ENCODE measurements around the gene ADAM17.

Gene ADAM17

DNA sequence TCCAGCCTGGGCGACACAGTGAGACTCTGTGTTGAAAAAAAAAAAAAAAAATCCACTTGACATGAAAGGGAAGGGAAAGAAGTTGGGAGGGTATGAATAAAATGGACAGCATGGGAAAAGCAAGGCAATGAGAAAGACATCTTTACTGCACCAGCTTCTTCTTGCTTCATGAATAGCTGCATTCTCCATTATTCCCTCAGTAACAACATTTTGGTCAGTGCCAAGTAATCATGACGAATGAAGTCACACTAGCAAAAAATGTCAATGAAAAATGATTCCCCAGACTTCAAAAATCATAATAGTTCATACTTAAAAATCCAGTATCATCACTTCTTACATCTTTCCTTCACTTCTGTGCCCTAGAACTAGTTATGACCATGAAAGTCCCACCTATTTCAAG is 30.4 kb downstream of the ADAM17 start:
- TF ChIP-seq, protein P1, sequence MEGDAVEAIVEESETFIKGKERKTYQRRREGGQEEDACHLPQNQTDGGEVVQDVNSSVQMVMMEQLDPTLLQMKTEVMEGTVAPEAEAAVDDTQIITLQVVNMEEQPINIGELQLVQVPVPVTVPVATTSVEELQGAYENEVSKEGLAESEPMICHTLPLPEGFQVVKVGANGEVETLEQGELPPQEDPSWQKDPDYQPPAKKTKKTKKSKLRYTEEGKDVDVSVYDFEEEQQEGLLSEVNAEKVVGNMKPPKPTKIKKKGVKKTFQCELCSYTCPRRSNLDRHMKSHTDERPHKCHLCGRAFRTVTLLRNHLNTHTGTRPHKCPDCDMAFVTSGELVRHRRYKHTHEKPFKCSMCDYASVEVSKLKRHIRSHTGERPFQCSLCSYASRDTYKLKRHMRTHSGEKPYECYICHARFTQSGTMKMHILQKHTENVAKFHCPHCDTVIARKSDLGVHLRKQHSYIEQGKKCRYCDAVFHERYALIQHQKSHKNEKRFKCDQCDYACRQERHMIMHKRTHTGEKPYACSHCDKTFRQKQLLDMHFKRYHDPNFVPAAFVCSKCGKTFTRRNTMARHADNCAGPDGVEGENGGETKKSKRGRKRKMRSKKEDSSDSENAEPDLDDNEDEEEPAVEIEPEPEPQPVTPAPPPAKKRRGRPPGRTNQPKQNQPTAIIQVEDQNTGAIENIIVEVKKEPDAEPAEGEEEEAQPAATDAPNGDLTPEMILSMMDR (IDR thresholded peaks at IDR 0.05; ENCODE audit: low read depth, low read length, poor library complexity, severe bottlenecking) = no peak
- no peak for TF ChIP-seq EZH2phosphoT487 (IDR thresholded peaks at IDR 0.05; ENCODE audit: borderline replicate concordance, low read length)
- Histone ChIP-seq H3K27ac (ENCODE audit: low read depth, low read length) (no peak overlapping the region), H3K36me3 (ENCODE audit: control insufficient read depth, low read length) (peaks cover 91% of the 10 kb centered on the region), H3K4me1 (ENCODE audit: control insufficient read depth, low read length) (no peaks in the 10 kb centered on the region), H4K20me1 (ENCODE audit: control insufficient read depth, insufficient read depth, low read depth, low read length) (no peaks in the 10 kb centered on the region), H3F3A (ENCODE audit: control insufficient read depth, insufficient read depth) (no peaks in the 10 kb centered on the region), H3K4me3 (ENCODE audit: low read length) (no peak overlapping the region), H3K79me2 (ENCODE audit: control insufficient read depth, low read length) (peaks cover 17% of the 10 kb centered on the region), H3K9me2 (replicated peaks; ENCODE audit: control insufficient read depth, low read length) (no peaks in the 10 kb centered on the region), H3K27me3 (ENCODE audit: control insufficient read depth, low read length) (no peaks in the 10 kb centered on the region), H3K4me2 (ENCODE audit: low read length) (no peak overlapping the region), H3K9me3 (ENCODE audit: control insufficient read depth, insufficient read depth, low read length) (no peaks in the 10 kb centered on the region)

DNA sequence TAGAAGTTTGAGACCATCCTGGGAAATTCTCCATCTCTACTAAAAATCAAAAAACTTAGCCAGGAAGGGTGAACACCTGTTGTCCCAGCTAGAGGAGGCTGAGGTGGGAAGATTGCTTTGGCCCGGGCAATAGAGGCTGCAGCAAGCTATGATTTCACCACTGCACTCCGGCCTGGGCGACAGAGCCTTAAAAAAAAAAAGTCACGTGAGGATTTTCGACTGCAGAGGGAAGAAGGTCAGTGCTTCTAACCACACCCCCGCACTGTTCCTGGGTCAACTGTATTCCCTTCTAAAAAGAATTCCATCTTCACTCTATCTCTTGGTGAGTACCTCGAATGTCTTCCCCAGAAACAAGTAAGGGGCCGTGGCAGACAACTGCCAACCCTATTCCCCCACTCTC is 31.3 kb downstream of the ADAM17 start:
- no peak overlapping the region for H3K4me3 ChIP-seq (ENCODE audit: low read length)
- no peaks in the 10 kb centered on the region for H3K4me1 ChIP-seq (ENCODE audit: control insufficient read depth, low read length)
- H3K27me3 ChIP-seq (ENCODE audit: control insufficient read depth, low read length) = no peaks in the 10 kb centered on the region
- H3K9me3 ChIP-seq (ENCODE audit: control insufficient read depth, insufficient read depth, low read length) = no peaks in the 10 kb centered on the region
- peaks cover 91% of the 10 kb centered on the region for H3K36me3 ChIP-seq (ENCODE audit: control insufficient read depth, low read length)
- H3F3A ChIP-seq (ENCODE audit: control insufficient read depth, insufficient read depth) = no peaks in the 10 kb centered on the region
- H3K4me2 ChIP-seq (ENCODE audit: low read length) = no peak overlapping the region
- no peak overlapping the region for H3K27ac ChIP-seq (ENCODE audit: low read depth, low read length)
- TF ChIP-seq, protein P1 (IDR thresholded peaks at IDR 0.05; ENCODE audit: low read depth, low read length, poor library complexity, severe bottlenecking) = no peak
- no peak for TF ChIP-seq EZH2phosphoT487 (IDR thresholded peaks at IDR 0.05; ENCODE audit: borderline replicate concordance, low read length)
- H3K79me2 ChIP-seq (ENCODE audit: control insufficient read depth, low read length) = peaks cover 11% of the 10 kb centered on the region
- no peaks in the 10 kb centered on the region for H4K20me1 ChIP-seq (ENCODE audit: control insufficient read depth, insufficient read depth, low read depth, low read length)
- H3K9me2 ChIP-seq (replicated peaks; ENCODE audit: control insufficient read depth, low read length) = no peaks in the 10 kb centered on the region

DNA sequence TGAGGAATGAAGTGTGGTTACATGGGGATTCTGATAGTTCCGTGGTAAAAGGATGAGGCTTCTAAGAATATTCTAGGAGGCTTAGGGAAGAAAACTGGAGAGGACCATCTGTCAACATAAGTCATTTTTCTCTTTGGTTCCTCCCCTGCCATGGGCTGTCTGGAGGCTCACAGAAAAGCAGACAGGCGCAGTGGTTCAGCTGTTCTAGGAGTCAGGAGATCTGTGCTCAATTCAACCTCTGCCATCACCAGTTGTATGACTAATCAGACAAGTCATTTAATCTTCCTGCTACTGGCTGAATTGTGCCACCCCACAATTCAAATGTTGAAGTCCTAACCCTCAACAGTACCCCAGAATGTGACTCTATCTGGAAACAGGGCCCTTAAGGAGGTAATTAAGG is 36.4 kb downstream of the ADAM17 start:
- Histone ChIP-seq H3K27ac (ENCODE audit: low read depth, low read length) (no peak overlapping the region), H3K36me3 (ENCODE audit: control insufficient read depth, low read length) (peaks cover 80% of the 10 kb centered on the region), H3K4me3 (ENCODE audit: low read length) (no peak overlapping the region), H3K9me2 (replicated peaks; ENCODE audit: control insufficient read depth, low read length) (no peaks in the 10 kb centered on the region), H3K9me3 (ENCODE audit: control insufficient read depth, insufficient read depth, low read length) (no peaks in the 10 kb centered on the region), H3K27me3 (ENCODE audit: control insufficient read depth, low read length) (no peaks in the 10 kb centered on the region), H4K20me1 (ENCODE audit: control insufficient read depth, insufficient read depth, low read depth, low read length) (no peaks in the 10 kb centered on the region), H3F3A (ENCODE audit: control insufficient read depth, insufficient read depth) (no peaks in the 10 kb centered on the region), H3K79me2 (ENCODE audit: control insufficient read depth, low read length) (no peaks in the 10 kb centered on the region; the same call in 1 of the 2 replicates), H3K4me1 (ENCODE audit: control insufficient read depth, low read length) (no peaks in the 10 kb centered on the region), H3K4me2 (ENCODE audit: low read length) (no peak overlapping the region)
- TF ChIP-seq, protein P1 (IDR thresholded peaks at IDR 0.05; ENCODE audit: low read depth, low read length, poor library complexity, severe bottlenecking) = no peak
- TF ChIP-seq EZH2phosphoT487 (IDR thresholded peaks at IDR 0.05; ENCODE audit: borderline replicate concordance, low read length) = no peak

Data from DOHH2 (cell line).